Astrocyte (in vitro differentiated cells and primary cell): ENCODE data around the gene POLR2L.

Experiments used
- EZH2 ChIP-seq: IDR thresholded peaks from 2 replicates; pipeline ENCODE4 v1.6.1; 2012; ENCODE audit warnings: mild to moderate bottlenecking, low read length, inconsistent platforms; ENCODE audit not compliant: insufficient read depth
- TF ChIP-seq, protein P1 (sequence below): IDR thresholded peaks from 2 replicates; pipeline ENCODE4 v1.5.1; 2011; ENCODE audit warnings: low read depth, mild to moderate bottlenecking, inconsistent platforms, low read length, moderate library complexity; ENCODE audit not compliant: insufficient read depth

DNA sequence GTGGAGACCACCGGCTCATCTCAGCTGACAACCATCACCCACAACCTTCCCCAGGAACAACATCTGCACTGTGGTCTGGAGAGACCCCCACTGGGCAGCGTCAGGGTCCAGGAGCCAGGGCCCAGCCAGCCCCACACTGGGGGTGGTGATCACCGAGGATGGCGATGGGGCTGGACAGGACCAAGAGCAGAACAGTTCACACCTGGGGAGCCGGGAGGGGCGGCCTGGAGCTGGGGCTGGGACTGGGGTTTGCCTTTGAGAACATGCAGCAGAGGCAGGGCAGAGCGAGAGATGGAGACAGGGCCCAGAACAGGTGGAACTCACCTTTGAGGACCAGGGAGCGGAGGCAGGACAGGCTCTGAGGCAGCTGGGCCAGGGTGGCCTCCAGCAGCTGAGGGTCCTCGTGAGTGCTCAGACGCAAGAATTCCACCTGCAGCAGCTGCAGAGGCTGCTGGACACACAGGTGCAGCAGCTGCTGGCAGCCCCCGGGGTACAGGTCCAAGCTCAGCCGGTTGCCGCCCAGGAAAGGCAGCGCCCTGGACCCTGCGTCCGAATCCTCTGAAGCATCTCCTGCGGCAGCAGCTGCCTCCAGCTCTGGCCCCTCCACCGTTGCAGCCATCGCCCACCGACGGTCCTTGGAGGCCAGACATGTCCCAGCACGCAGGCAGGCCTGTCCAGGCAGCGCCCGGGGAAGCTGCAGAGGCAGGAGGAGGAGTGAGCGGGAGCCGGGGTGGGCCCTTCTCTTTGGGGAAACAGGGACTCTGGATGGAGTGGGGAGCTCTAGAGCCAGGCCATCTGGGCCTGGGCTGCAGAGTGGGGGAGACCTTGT, 38.3 kb downstream of the POLR2L start:
- TF ChIP-seq, protein P1, sequence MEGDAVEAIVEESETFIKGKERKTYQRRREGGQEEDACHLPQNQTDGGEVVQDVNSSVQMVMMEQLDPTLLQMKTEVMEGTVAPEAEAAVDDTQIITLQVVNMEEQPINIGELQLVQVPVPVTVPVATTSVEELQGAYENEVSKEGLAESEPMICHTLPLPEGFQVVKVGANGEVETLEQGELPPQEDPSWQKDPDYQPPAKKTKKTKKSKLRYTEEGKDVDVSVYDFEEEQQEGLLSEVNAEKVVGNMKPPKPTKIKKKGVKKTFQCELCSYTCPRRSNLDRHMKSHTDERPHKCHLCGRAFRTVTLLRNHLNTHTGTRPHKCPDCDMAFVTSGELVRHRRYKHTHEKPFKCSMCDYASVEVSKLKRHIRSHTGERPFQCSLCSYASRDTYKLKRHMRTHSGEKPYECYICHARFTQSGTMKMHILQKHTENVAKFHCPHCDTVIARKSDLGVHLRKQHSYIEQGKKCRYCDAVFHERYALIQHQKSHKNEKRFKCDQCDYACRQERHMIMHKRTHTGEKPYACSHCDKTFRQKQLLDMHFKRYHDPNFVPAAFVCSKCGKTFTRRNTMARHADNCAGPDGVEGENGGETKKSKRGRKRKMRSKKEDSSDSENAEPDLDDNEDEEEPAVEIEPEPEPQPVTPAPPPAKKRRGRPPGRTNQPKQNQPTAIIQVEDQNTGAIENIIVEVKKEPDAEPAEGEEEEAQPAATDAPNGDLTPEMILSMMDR: no peak
- TF ChIP-seq EZH2: no peak
